Posterior vena cava (tissue), 2 donors: ENCODE measurements around the gene NFATC1. TPM values are rescaled to one million over a fixed set of nuclear protein-coding genes. Genes with fewer than 3 reads are reported as not detected.

Experiments used
- DNase-seq: peaks from one replicate; pipeline ENCODE4 v3.0.0-alpha.2; 2020; ENCODE audit warnings: low spot score
- intact Hi-C, 2 donors: fragments of 100-400 bp; cut with DNase I; formaldehyde crosslinking; loops; one replicate each; pipeline versions ENCODE4 v1.14.1 to v1.14.2; 2022 to 2023
- total RNA-seq, 2 donors: library from RNA; stranded (reverse); fragmentation: NEBNext Ultra II Directional; extraction: Animal tissue kit (Norgen Biotek cat#: 25700); gene quantifications; one replicate each; pipeline ENCODE4 v1.2.1, GENCODE V29; 2021
- donor health status: DM: yes; HTN: yes; CAD: no.
- donor health status: DM: yes; HTN: yes; CAD: no.

The NFATC1 gene
- total RNA-seq, 2 donors from 2014 or later: 23.9 to 26.9 TPM

DNA sequence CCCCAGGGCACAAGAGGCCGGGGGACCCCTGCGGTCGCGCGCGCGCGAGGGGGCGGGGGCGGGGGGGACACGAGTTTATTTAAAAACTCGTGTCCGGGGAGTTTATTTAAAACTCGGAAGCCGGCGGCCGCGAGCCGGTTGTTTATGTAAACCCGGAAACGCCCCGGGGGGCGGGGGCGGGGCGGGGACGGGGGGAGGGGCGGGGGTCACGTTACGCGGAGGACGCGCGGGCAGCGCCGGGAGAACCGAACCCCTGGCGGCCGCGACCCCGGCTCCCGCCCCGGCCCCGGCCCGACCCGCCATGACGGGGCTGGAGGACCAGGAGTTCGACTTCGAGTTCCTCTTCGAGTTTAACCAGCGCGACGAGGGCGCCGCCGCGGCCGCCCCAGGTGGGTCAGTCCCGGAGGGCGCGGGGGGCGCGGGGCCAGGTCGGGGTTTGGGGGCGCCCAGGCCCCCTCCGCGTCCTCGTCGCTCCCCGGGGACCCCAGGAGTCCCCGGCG, 4.4 kb downstream of the NFATC1 start:
- peak; percentile 92 for DNase-seq
- intact Hi-C loops: loop anchor here (5.0 to 10.0 kb wide), 2 partner anchors 55 to 57 kb away; no protein-coding TSS in a partner anchor

DNA sequence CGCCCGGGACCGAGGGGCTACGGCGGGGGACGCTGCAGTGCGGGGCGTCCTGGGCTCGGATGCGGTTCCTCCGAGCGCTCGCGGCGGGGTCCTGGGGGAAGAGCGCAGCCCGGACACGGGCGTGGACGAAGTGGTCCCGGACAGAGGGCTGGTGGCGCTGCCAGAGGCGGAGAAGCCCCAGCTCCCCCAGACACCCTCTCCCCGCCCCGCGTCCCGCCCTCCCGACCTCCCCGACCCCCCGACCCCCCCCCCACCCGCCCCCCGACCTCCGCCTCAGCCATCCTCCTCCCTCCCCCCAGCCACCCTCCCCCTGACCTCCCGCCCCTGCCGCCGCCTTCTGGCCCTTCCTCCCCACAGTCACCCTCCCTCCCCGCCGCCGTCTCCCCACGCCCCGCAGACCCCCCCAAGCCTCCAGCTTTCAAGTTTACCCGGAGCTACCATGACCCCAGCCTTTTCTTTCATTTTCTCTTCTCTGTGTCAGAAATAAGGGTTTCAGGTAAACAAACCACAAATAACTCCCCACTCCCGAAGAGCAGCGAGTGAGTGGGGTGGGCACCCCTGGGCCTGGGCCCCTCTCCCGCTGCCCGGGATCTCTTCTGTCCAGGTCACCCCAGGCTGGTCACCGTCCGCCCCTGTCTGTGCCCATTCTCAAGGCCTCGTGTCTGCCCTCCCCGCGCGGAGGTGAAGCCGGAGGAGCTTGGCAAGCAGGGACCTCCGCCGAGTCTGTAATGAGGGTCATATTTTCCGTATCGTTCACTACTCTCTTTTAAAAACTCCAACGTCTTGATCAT, 5.1 kb downstream of the NFATC1 start:
- DNase-seq: peak; percentile 77
- intact Hi-C loops: loop anchor here (5.0 to 10.0 kb wide), 2 partner anchors 54 to 57 kb away; no protein-coding TSS in a partner anchor

DNA sequence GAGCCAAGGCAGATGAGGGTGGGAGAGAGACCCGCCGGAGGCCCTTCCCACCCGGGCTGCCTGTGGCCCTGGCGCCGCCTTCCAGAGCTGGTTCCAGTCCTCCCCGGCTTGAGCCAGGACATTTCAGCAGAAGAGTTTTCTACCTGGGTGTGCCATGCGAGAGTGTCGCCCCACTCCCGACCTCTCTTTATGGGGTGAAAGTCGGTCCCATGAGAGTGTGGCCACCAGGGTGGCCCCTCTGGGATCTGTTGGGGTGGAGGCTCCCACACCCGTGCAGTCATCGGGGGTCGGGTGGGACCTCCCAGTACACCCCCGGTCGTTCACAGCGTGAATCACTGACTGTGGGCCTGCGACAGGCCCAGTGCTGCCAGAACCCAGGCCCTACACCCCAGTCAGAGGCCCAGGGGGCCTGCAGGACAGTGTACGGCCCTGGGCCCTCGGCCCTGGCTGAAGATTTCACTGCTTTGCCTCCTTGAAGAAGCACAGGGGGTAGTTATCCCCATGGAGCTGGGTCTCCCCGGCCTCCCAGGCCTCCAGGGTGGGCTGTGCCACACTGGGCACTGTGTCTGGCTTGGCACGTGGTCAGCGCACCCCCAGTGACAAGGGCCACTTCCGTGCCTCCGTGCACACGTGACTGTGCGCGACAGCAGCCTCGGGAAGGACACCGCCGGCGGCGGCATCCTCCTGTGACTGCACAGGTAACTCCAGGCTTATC, 5.9 kb downstream of the NFATC1 start:
- peak; percentile 80 for DNase-seq
- intact Hi-C loops: loop anchor here (5.0 to 10.0 kb wide), 2 partner anchors 53 to 56 kb away; no protein-coding TSS in a partner anchor

DNA sequence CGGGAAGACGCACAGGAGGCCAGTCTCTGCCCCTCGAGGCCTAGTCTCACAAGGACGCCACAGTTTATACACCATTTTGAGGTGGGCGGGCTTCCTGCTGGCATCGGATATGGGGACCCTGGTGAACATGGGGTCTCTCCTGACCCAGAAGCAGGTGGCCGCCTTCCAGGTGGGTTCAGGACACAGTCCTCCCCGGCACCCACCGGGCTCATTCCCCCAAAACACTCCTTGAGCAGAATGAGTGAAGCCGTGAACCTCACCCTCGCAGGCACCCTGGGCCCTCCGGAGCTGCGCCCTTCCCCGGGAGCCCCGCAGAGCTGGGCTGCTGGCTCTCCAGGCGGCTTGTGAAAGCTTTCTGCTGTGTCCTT, 6.5 kb downstream of the NFATC1 start:
- peak; percentile 78 for DNase-seq
- intact Hi-C loops: loop anchor here (5.0 to 10.0 kb wide), 2 partner anchors 53 to 55 kb away; no protein-coding TSS in a partner anchor

DNA sequence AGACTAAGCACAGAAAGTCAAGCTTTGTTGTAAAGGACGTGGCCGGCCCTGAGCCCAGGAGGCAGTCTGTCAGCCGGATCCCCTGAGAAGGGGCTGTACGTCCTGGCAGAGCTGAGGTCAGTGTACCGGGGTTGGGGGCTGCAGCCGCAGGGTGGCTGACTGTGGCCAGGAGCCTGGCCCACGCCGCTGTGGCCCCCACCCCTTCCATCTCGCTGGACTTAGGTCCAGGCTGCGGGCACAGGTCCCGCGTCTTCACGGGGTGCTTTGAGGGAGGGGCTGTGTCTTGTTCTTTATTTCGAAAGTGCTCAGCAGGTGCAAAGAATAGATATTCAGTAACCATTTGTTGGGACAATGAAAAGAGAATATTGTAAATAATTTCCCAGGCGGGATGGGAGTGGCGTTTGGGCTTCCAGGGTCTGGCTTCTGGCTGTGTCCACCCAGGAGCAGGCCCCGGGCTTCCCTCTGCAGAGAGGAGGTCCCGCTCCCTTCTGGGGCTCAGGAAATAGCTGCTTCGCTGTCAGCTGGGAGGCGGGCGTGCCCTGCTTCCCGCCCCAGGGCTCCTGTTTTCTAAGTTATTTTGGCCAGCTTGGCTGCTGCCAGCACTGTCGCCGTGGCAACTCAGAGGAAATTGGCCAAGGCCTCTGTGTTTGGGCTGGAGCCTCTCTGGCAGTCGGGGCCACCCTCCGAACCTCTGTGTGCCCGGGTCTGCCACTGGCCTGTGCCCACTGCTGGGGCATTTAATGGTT, 7.4 kb downstream of the NFATC1 start:
- intact Hi-C loops: loop anchor here (5.0 to 10.0 kb wide), 2 partner anchors 52 to 54 kb away; no protein-coding TSS in a partner anchor
- peak; percentile 94 for DNase-seq

DNA sequence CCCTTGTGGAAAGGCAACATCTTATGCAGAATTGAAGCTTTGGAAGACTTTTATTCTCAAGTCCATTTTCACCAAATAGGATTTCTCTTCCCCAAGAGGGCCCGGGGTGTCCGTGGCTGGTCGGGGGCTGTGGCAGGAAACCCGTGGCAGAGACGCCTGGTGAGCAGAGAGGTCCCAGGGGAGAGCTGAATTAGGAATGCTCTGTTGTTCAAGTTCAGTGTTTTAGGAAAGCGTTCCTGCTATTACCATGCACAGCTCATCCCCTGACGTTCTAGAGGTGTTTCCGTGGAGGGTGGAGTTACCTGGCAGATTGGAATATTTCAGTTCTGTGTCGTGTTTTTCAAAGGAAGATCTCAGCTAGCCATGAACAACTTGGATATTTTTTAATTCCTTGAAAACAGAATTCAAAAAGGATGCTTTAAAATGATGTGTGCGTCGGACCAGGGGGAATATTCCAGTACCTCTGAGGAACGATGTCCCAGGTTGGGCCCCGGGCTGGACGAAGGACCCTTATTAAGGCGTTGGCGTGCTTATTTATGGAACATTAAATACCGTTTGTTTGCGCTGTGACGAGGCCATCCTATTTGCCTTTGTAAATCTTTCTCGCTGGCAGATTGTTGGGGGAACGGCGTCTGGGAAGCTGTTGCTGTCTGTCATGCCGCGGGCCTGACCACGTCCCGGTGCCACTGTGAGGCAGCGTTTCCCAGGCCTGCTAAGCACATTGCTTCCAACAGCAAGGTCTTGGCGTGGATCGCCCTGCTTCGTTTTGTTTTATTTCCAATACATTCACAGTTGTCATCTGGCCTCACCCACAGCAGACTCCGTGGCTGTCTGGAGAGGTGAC, 8.2 kb downstream of the NFATC1 start:
- intact Hi-C loops: loop anchor here (5.0 to 10.0 kb wide), 2 partner anchors 51 to 53 kb away; no protein-coding TSS in a partner anchor
- no peak for DNase-seq

DNA sequence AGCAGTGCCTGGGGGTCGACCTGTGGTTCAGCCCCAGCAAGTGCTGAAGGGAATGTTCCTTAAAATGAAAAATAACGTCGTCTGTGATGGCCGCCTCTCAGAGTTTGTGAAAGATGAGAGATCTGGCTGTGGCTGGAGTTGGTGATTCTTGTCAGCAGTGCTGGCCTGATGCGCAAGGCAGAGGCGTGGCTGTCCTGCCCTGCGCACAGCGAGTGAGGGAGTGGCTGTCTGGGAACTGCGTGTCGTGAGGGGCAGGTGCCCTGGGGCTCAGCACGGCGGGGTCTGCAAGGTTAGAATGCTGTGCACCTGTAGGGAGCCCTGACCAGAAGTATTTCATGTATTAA, 8.8 kb downstream of the NFATC1 start:
- DNase-seq: peak; percentile 76
- intact Hi-C loops: loop anchor here (5.0 to 10.0 kb wide), 2 partner anchors 50 to 53 kb away; no protein-coding TSS in a partner anchor

DNA sequence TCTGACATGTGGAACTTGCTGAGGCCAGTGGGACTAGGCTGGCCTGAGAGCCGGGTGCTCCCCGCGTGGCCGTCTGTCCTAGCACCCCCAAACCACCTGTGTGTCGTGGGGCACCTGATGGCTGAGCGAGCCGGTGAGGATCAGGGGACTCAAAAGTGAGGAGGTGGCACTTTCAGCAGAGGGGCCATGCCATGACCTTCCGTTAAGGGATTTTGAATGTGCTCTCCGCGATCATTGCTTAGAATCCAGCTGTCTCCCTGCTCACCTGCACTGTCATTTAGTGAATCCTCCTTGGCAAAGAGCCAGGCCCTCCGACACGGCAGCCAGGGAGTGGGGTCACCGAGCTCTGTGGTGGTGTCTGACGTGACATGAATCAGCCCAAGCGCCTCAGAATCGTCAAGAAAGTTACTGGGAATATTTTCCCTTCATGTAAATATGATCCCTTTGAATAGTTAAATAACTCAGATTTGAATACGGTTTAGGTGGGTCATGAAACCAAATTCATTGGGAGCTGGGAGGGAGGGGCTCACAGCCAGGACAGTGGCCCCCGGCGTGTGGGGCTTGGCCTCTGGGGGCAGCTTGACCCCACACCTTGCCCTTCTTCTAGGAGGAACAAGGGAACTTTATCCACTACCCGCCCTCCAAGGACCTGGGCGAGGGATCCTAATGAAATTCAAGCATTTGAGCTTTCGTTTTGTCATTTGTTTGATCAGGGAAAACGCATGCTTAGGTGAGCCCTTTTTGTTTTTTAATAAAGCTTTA, 9.5 kb downstream of the NFATC1 start:
- intact Hi-C loops: loop anchor here in 1 of 2 donors (10.0 kb wide), 1 partner anchor 50 kb away; no protein-coding TSS in a partner anchor
- peak; percentile 74 for DNase-seq

DNA sequence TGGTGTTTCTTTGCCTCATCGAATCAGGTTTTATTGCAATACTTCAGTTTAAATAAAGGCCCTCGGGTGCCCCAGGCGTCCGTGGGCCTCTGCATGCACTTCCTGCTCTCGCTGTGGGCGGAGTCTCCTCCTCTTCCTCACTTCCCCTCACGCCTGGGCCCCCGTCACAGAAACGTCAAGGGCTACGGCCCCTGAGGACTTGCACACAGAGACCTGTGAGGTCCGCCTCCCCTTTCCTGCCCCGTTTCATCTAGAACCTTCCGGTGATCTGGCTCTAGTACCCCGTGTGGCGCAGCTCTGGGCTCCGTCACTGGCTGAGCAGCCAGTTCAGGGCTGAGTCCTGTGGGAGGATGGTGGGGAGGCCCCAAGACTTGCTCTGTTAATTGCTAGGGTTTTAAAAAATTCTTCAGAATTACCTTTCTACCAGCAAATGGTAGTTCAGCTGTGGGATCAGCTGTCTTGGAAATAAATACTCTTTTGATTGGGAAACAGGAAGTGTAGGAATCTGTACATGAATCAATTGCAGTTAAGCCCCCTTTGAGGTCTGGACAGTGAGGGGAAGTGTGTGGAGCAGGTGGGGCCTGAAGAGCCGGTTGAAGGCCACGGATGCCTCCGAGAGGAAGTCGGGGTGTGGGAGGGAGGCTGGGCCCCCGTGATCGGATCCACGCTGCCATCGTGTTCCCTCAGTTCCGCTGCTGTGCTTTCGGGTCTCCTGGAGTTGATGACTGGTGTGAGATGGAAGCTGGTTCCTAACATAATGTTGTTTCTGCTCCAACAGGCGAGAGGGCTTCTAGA, 10.2 kb downstream of the NFATC1 start:
- DNase-seq: peak; percentile 93
- intact Hi-C loops: loop anchor here in 1 of 2 donors (10.0 kb wide), 1 partner anchor 49 kb away; no protein-coding TSS in a partner anchor

DNA sequence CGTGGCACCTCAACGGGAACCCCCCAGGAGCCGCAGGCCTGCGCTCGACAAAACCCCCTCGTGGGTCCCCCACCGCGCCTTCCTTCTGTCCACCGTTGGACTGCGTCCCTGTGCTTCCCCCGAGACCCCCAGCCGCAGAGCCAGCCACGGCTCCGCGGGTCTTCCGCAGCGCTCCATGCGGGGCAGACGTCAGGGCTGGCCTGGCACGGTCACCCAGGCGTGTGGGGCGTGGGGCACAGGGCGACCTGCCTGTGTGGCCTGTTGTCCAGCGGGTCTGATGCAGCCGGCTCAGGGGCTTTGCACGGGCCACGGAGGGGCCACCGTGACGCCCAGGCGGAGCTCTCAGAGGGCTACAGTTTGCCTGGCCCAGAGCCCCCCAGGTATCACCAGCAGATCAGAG, 11.0 kb downstream of the NFATC1 start:
- intact Hi-C loops: loop anchor here in 1 of 2 donors (10.0 kb wide), 1 partner anchor 48 kb away; no protein-coding TSS in a partner anchor
- DNase-seq: peak; percentile 80

DNA sequence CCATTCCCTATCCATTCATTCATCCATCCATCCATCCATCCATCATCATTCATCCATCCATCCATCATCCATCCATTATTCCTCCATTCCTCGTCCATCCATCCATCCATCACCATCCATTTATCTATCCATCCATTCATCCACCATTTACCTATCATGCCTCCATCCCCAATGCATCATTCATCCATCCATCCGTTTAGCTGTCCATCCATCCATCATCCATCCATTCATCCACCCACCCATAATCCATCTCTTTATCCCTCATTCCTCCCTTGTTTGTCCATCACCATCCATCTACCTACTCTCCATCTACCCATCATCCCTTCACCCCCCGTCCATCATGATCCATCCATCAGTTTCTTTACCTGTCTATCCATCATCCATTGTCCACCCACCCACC, 13.6 kb downstream of the NFATC1 start:
- intact Hi-C loops: loop anchor here in 1 of 2 donors (10.0 kb wide), 1 partner anchor 45 kb away; no protein-coding TSS in a partner anchor
- DNase-seq: no peak

DNA sequence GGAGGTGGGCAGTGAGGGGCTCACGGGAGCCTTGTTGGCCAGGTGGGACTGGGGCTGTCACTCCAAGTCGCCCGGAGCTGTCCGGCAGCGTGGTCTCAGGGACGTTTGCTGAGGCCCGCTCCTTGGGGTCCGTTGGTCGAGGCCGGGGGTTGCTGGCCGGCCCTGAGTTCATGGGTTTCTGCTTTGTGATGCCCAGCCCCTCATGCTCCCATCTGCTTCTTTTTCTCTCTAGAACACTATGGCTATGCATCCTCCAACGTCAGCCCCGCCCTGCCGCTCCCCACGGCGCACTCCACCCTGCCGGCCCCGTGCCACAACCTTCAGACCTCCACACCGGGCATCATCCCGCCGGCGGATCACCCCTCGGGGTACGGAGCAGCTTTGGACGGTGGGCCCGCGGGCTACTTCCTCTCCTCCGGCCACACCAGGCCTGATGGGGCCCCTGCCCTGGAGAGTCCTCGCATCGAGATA, 14.5 kb downstream of the NFATC1 start:
- intact Hi-C loops: no loop called here
- DNase-seq: peak; percentile 74

DNA sequence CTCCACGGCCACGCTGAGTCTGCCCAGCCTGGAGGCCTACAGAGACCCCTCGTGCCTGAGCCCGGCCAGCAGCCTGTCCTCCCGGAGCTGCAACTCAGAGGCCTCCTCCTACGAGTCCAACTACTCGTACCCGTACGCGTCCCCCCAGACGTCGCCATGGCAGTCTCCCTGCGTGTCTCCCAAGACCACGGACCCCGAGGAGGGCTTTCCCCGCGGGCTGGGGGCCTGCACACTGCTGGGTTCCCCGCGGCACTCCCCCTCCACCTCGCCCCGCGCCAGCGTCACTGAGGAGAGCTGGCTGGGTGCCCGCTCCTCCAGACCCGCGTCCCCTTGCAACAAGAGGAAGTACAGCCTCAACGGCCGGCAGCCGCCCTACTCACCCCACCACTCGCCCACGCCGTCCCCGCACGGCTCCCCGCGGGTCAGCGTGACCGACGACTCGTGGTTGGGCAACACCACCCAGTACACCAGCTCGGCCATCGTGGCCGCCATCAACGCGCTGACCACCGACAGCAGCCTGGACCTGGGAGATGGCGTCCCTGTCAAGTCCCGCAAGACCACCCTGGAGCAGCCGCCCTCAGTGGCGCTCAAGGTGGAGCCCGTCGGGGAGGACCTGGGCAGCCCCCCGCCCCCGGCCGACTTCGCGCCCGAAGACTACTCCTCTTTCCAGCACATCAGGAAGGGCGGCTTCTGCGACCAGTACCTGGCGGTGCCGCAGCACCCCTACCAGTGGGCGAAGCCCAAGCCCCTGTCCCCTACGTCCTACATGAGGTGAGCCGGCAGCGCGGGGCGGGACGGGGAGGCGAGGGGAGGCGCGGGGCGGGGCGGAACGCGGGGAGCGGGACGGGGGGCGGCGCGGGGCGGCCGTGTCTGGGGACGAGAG, 15.2 kb downstream of the NFATC1 start:
- DNase-seq: peak; percentile 79
- intact Hi-C loops: no loop called here

DNA sequence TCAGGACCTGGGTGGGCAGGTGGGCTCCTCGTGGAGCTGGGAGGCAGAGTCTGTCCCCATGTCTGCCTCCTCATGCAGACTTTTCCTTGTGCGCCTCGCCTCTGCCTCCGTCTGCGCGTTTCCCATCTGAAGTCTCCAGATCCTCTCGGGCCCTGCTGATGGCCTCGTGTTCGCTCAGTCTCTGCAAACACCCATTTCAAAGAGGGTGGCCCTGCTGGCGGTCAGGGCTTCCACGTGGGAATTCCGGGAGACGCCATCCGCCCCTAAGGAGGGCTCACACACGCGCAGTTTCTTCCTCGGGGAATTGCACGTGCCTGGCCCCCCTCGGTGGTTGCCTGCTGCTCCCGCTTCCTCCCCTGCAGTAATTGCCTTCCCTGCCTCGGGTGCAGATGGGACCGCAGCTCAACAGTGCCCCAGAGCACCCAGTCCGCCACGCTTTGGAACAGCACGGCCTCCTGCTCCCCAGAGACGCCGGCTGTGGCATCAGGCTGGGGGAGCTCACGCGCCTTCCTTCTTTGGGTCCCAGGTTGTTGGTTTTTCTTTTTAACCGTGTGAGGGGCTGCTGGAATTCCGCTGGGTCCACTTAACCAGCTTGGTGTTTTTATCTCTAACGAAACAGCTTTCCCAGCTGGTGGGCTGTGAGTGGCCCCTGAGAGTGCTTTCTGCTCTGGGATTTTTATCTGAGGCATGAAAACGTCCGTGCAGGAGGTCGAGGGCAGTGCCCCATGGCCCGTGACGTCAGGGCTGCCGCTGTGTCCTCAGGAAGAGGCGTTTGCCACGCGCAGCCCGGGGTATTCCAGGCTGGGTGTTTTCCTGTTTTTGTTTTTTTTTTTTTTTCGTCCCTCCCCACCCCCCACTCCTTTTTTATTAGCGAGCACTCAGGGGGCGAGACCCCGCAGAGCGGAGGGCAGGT, 16.1 kb downstream of the NFATC1 start:
- peak; percentile 76 for DNase-seq

DNA sequence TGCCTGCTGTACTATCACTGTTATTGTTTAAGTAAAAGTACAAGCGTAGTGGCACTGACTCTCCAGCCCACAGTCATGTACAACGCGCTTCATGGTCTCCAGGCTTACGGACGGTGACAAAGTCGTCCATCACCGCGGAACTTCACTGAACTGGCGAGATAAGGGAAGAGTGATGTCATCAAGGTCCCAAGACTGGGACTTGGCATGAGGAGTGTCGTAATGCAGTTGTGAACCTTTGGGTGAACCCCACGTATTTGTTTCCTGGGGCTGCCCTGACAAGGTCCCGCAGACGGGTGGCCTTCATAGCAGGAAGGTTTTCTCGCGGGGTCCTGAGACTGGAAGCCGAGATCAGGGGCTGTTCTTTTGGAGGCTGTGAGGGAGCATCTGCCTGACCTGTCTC, 17.3 kb downstream of the NFATC1 start:
- intact Hi-C loops: no loop called here
- DNase-seq: peak; percentile 72

More for the DNA sequence above, 16.1 kb downstream of the NFATC1 start:
- intact Hi-C loops: no loop called here
